ENCODE data around the gene KRT80.

KRT80 gene

GRCh38 chr12:52181746-52182145, 10.1 kb downstream of the KRT80 start:
- Mint-ChIP-seq H3K4me3 (no peak overlapping the region), H3K9me3 (no peaks in the 10 kb centered on the region), H3K27me3 (peaks cover 10 to 30% of the 10 kb centered on the region in 2 donors), H3K36me3 (ENCODE audit: insufficient read depth) (no peaks in the 10 kb centered on the region), H3K27ac (no peak overlapping the region), H3K4me1 (ENCODE audit: low read depth in 2 of 2) (peaks cover 0 to 6% of the 10 kb centered on the region in 2 donors)
- ATAC-seq (replicated peaks) (no peak), DNase-seq (no peak)

GRCh38 chr12:52180971-52181628, 10.7 kb downstream of the KRT80 start:
- Mint-ChIP-seq H3K4me3 (no peak overlapping the region), H3K27ac (no peak overlapping the region), H3K4me1 (ENCODE audit: low read depth in 2 of 2) (peaks cover 0 to 6% of the 10 kb centered on the region in 2 donors), H3K27me3 (peaks cover 10 to 32% of the 10 kb centered on the region in 2 donors), H3K9me3 (no peaks in the 10 kb centered on the region), H3K36me3 (ENCODE audit: insufficient read depth) (no peaks in the 10 kb centered on the region)
- ATAC-seq (replicated peaks) (no peak), DNase-seq (no peak)

- H3K4me3 Mint-ChIP-seq: no peak overlapping the region
- no peaks in the 10 kb centered on the region for H3K36me3 Mint-ChIP-seq (ENCODE audit: insufficient read depth)
- ATAC-seq (replicated peaks): no peak
- H3K9me3 Mint-ChIP-seq: no peaks in the 10 kb centered on the region
- DNase-seq: no peak
- H3K27ac Mint-ChIP-seq: no peak overlapping the region
- no peaks in the 10 kb centered on the region for H3K4me1 Mint-ChIP-seq (ENCODE audit: low read depth in 2 of 2)
- peaks cover 10 to 36% of the 10 kb centered on the region in 2 donors for H3K27me3 Mint-ChIP-seq
Observed at GRCh38 chr12:52179396-52179973, 12.3 kb downstream of the KRT80 start.

- H3K36me3 Mint-ChIP-seq (ENCODE audit: insufficient read depth): no peaks in the 10 kb centered on the region
- H3K4me1 Mint-ChIP-seq (ENCODE audit: low read depth in 2 of 2): no peaks in the 10 kb centered on the region
- no peak overlapping the region for H3K27ac Mint-ChIP-seq
- no peak overlapping the region for H3K4me3 Mint-ChIP-seq
- ATAC-seq (replicated peaks) (no peak), DNase-seq (no peak)
- no peaks in the 10 kb centered on the region for H3K9me3 Mint-ChIP-seq
- peaks cover 10 to 36% of the 10 kb centered on the region in 2 donors for H3K27me3 Mint-ChIP-seq
Observed at GRCh38 chr12:52178984-52179383, 12.8 kb downstream of the KRT80 start.

- Mint-ChIP-seq H3K9me3 (no peaks in the 10 kb centered on the region), H3K27me3 (peaks cover 10 to 36% of the 10 kb centered on the region in 2 donors), H3K36me3 (ENCODE audit: insufficient read depth) (no peaks in the 10 kb centered on the region), H3K4me1 (ENCODE audit: low read depth in 2 of 2) (no peaks in the 10 kb centered on the region), H3K27ac (peak overlapping the region in 1 of 2 donors; percentile 26), H3K4me3 (no peak overlapping the region)
- DNase-seq: no peak
- ATAC-seq (replicated peaks): no peak
Observed at GRCh38 chr12:52178443-52178842, 13.4 kb downstream of the KRT80 start.

- ATAC-seq (replicated peaks): no peak
- DNase-seq: no peak
- Mint-ChIP-seq H3K27me3 (peaks cover 3 to 20% of the 10 kb centered on the region in 2 donors), H3K9me3 (no peaks in the 10 kb centered on the region), H3K36me3 (ENCODE audit: insufficient read depth) (no peaks in the 10 kb centered on the region), H3K27ac (no peak overlapping the region), H3K4me3 (no peak overlapping the region), H3K4me1 (ENCODE audit: low read depth in 2 of 2) (no peaks in the 10 kb centered on the region)
Observed at GRCh38 chr12:52175371-52176350, 16.2 kb downstream of the KRT80 start.

- Mint-ChIP-seq H3K9me3 (no peaks in the 10 kb centered on the region), H3K27me3 (peaks cover 6 to 19% of the 10 kb centered on the region in 2 donors), H3K4me3 (no peak overlapping the region), H3K4me1 (ENCODE audit: low read depth in 2 of 2) (no peaks in the 10 kb centered on the region), H3K27ac (no peak overlapping the region), H3K36me3 (ENCODE audit: insufficient read depth) (no peaks in the 10 kb centered on the region)
- DNase-seq: no peak
- no peak for ATAC-seq (replicated peaks)
Observed at GRCh38 chr12:52173526-52173925, 18.3 kb downstream of the KRT80 start.

GRCh38 chr12:52172956-52173355, 18.9 kb downstream of the KRT80 start:
- Mint-ChIP-seq H3K27ac (no peak overlapping the region), H3K4me3 (no peak overlapping the region), H3K4me1 (ENCODE audit: low read depth in 2 of 2) (no peaks in the 10 kb centered on the region), H3K9me3 (no peaks in the 10 kb centered on the region), H3K27me3 (peaks cover 6 to 19% of the 10 kb centered on the region in 2 donors), H3K36me3 (ENCODE audit: insufficient read depth) (no peaks in the 10 kb centered on the region)
- ATAC-seq (replicated peaks) (no peak), DNase-seq (no peak)

GRCh38 chr12:52171950-52172512, 19.8 kb downstream of the KRT80 start:
- Mint-ChIP-seq H3K4me3 (no peak overlapping the region), H3K4me1 (ENCODE audit: low read depth in 2 of 2) (no peaks in the 10 kb centered on the region), H3K27ac (no peak overlapping the region), H3K36me3 (ENCODE audit: insufficient read depth) (no peaks in the 10 kb centered on the region), H3K27me3 (peaks cover 6 to 19% of the 10 kb centered on the region in 2 donors), H3K9me3 (no peaks in the 10 kb centered on the region)
- DNase-seq: no peak
- ATAC-seq (replicated peaks): no peak

GRCh38 chr12:52170827-52171226, 21.0 kb downstream of the KRT80 start:
- ATAC-seq (replicated peaks) (no peak), DNase-seq (no peak)
- Mint-ChIP-seq H3K36me3 (ENCODE audit: insufficient read depth) (no peaks in the 10 kb centered on the region), H3K9me3 (no peaks in the 10 kb centered on the region), H3K4me1 (ENCODE audit: low read depth in 2 of 2) (no peaks in the 10 kb centered on the region), H3K27me3 (peaks cover 6 to 20% of the 10 kb centered on the region in 2 donors), H3K27ac (no peak overlapping the region), H3K4me3 (no peak overlapping the region)

GRCh38 chr12:52169886-52170285, 21.9 kb downstream of the KRT80 start:
- Mint-ChIP-seq H3K27ac (no peak overlapping the region), H3K4me1 (ENCODE audit: low read depth in 2 of 2) (no peaks in the 10 kb centered on the region), H3K27me3 (peaks cover 6 to 26% of the 10 kb centered on the region in 2 donors), H3K36me3 (ENCODE audit: insufficient read depth) (no peaks in the 10 kb centered on the region), H3K4me3 (no peak overlapping the region), H3K9me3 (no peaks in the 10 kb centered on the region)
- ATAC-seq (replicated peaks): no peak
- DNase-seq: no peak

- ATAC-seq (replicated peaks) (no peak), DNase-seq (no peak)
- H3K27me3 Mint-ChIP-seq: peaks cover 6 to 33% of the 10 kb centered on the region in 2 donors
- no peak overlapping the region for H3K27ac Mint-ChIP-seq
- no peak overlapping the region for H3K4me3 Mint-ChIP-seq
- no peaks in the 10 kb centered on the region for H3K36me3 Mint-ChIP-seq (ENCODE audit: insufficient read depth)
- H3K9me3 Mint-ChIP-seq: no peaks in the 10 kb centered on the region
- no peaks in the 10 kb centered on the region for H3K4me1 Mint-ChIP-seq (ENCODE audit: low read depth in 2 of 2)
Observed at GRCh38 chr12:52168019-52168717, 23.6 kb downstream of the KRT80 start.

GRCh38 chr12:52167526-52167925, 24.3 kb downstream of the KRT80 start:
- H3K9me3 Mint-ChIP-seq: no peaks in the 10 kb centered on the region
- no peak overlapping the region for H3K4me3 Mint-ChIP-seq
- no peaks in the 10 kb centered on the region for H3K36me3 Mint-ChIP-seq (ENCODE audit: insufficient read depth)
- no peak overlapping the region for H3K27ac Mint-ChIP-seq
- ATAC-seq (replicated peaks) (no peak), DNase-seq (no peak)
- H3K27me3 Mint-ChIP-seq: peaks cover 6 to 33% of the 10 kb centered on the region in 2 donors
- no peaks in the 10 kb centered on the region for H3K4me1 Mint-ChIP-seq (ENCODE audit: low read depth in 2 of 2)

Data from effector memory CD8-positive, alpha-beta T cell (primary cell).